DND-41 (cell line): ENCODE measurements around the gene ARL6IP4.

Source experiments
- EZH2 ChIP-seq: IDR thresholded peaks from 3 replicates; pipeline ENCODE4 v1.6.1; 2012; ENCODE audit warnings: borderline replicate concordance, low read depth, mild to moderate bottlenecking, moderate library complexity, low read length, inconsistent platforms; ENCODE audit not compliant: severe bottlenecking
- TF ChIP-seq, protein P1 (sequence below): IDR thresholded peaks from 2 replicates; pipeline ENCODE4 v1.5.1; 2012; ENCODE audit warnings: borderline replicate concordance, low read length, moderate library complexity, mild to moderate bottlenecking; ENCODE audit not compliant: poor library complexity, severe bottlenecking; ENCODE audit errors: extremely low read depth

DNA sequence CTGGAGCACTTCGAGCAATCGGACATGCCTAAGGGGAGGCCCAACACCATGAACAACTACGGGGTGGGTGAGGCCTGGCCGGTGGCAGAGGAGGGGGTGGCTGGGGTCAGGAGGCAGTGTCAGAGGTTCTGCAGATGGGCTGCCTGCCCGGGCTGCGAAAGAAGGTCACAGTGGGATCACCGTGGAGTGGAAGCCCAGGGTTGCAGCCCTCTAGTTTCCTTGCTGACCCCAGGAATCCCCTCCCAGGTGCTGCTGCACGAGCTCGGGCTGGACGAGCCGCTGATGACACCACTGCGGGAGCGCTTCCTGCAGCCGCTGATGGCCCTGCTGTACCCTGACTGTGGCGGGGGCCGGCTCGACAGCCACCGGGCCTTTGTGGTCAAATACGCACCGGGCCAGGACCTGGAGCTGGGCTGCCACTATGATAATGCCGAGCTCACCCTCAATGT, 1.9 kb upstream of the ARL6IP4 start:
- TF ChIP-seq, protein P1, sequence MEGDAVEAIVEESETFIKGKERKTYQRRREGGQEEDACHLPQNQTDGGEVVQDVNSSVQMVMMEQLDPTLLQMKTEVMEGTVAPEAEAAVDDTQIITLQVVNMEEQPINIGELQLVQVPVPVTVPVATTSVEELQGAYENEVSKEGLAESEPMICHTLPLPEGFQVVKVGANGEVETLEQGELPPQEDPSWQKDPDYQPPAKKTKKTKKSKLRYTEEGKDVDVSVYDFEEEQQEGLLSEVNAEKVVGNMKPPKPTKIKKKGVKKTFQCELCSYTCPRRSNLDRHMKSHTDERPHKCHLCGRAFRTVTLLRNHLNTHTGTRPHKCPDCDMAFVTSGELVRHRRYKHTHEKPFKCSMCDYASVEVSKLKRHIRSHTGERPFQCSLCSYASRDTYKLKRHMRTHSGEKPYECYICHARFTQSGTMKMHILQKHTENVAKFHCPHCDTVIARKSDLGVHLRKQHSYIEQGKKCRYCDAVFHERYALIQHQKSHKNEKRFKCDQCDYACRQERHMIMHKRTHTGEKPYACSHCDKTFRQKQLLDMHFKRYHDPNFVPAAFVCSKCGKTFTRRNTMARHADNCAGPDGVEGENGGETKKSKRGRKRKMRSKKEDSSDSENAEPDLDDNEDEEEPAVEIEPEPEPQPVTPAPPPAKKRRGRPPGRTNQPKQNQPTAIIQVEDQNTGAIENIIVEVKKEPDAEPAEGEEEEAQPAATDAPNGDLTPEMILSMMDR = no peak
- no peak for TF ChIP-seq EZH2
